H54 (cell line): Measurements from ENCODE around the gene FZD8.

ENCODE experiments used
- DNase-seq: peaks from one replicate; pipeline ENCODE4 v3.0.0; 2011; ENCODE audit warnings: low spot score, mixed read lengths; ENCODE audit not compliant: insufficient read length
- FAIRE-seq: peaks from 3 replicates; lab custom pipeline; 2011; peaks lifted over from hg19 to GRCh38; lab: Jason Lieb, UNC
- POLR2A ChIP-seq: IDR thresholded peaks from 2 replicates; pipeline ENCODE4 v1.6.1; 2011; ENCODE audit warnings: low read depth, mild to moderate bottlenecking, low read length

The FZD8 gene

GRCh38 chr10:35606430-35606829 lies 35.7 kb downstream of the FZD8 start:
- no peak for TF ChIP-seq POLR2A
- no peak for FAIRE-seq

GRCh38 chr10:35605191-35605590 lies 36.9 kb downstream of the FZD8 start, which contains the start of gene GJD4:
TSS of gene GJD4 (plus strand) at chr10:35605341. CDS start at chr10:35605568, 227 bp downstream.
- no peak for TF ChIP-seq POLR2A
- no peak for DNase-seq
- FAIRE-seq, result no peak

More at GRCh38 chr10:35606430-35606829, 35.7 kb downstream of the FZD8 start:
- DNase-seq, result no peak

- no peak for FAIRE-seq
- TF ChIP-seq POLR2A, result no peak
- no peak for DNase-seq
These were observed 41.9 kb downstream of the FZD8 start for GRCh38 chr10:35600193-35600592.

GRCh38 chr10:35598379-35598778 lies 43.7 kb downstream of the FZD8 start:
- no peak for TF ChIP-seq POLR2A
- FAIRE-seq (no peak), DNase-seq (no peak)

- no peak for FAIRE-seq
- TF ChIP-seq POLR2A, result no peak
- no peak for DNase-seq
These were observed 47.0 kb downstream of the FZD8 start for GRCh38 chr10:35595106-35595505.

GRCh38 chr10:35594115-35595079 lies 47.7 kb downstream of the FZD8 start:
- no peak for TF ChIP-seq POLR2A
- no peak for FAIRE-seq
- no peak for DNase-seq

GRCh38 chr10:35592441-35592840 lies 49.7 kb downstream of the FZD8 start:
- no peak for DNase-seq
- no peak for FAIRE-seq
- TF ChIP-seq POLR2A, result no peak

- FAIRE-seq (no peak), DNase-seq (no peak)
- TF ChIP-seq POLR2A, result no peak
These were observed 53.3 kb downstream of the FZD8 start for GRCh38 chr10:35588836-35589235.
